Parathyroid adenoma (tissue), 2 donors: ENCODE measurements around the gene ZNF618.
"Not testable (repeated sequence)": the region's sequence is repeated elsewhere in the genome, so short reads cannot be mapped to it uniquely, and the experiment has no call there.

ENCODE experiments used
- H2AFZ ChIP-seq: fragments of 300-600 bp; sonication (generic); one replicate; pipeline ENCODE4 v1.7.0; 2017; ENCODE audit warnings: antibody characterized with exemption, mild to moderate bottlenecking
- H3K27ac ChIP-seq: fragments of 300-600 bp; sonication (generic); one replicate; pipeline ENCODE4 v1.7.0; 2017
- H3K27me3 ChIP-seq: fragments of 300-600 bp; sonication (generic); one replicate; pipeline ENCODE4 v1.7.0; 2017; ENCODE audit warnings: low read length; ENCODE audit not compliant: control insufficient read depth, insufficient read depth
- H3K36me3 ChIP-seq: fragments of 300-600 bp; sonication (generic); one replicate; pipeline ENCODE4 v1.7.0; 2017; ENCODE audit warnings: low read length; ENCODE audit not compliant: control insufficient read depth, insufficient read depth
- H3K4me1 ChIP-seq: fragments of 300-600 bp; sonication (generic); one replicate; pipeline ENCODE4 v1.7.0; 2017; ENCODE audit warnings: control low read depth
- H3K4me2 ChIP-seq: fragments of 300-600 bp; sonication (generic); one replicate; pipeline ENCODE4 v1.7.0; 2017; ENCODE audit warnings: low read length
- H3K4me3 ChIP-seq: fragments of 300-600 bp; sonication (generic); one replicate; pipeline ENCODE4 v1.7.0; 2017; ENCODE audit warnings: low read depth, low read length
- H3K79me2 ChIP-seq: fragments of 300-600 bp; sonication (generic); one replicate; pipeline ENCODE4 v1.7.0; 2017; ENCODE audit warnings: control low read depth
- H3K9ac ChIP-seq: fragments of 300-600 bp; sonication (generic); one replicate; pipeline ENCODE4 v1.7.0; 2017; ENCODE audit warnings: mild to moderate bottlenecking
- H3K9me3 ChIP-seq: fragments of 300-600 bp; sonication (generic); one replicate; pipeline ENCODE4 v1.7.0; 2017; ENCODE audit warnings: low read length; ENCODE audit not compliant: control insufficient read depth
- CTCF ChIP-seq: fragments of 300-600 bp; sonication (generic); IDR thresholded peaks from one replicate; pipeline ENCODE4 v1.7.0; 2017; ENCODE audit warnings: antibody characterized with exemption, mild to moderate bottlenecking
- donor health status: primary hyperparathyroidism.

The ZNF618 gene

GRCh38 chr9:114038724-114039313, 162.7 kb downstream of the ZNF618 start:
- H3K36me3 ChIP-seq: no peaks in the 10 kb centered on the region

GRCh38 chr9:114039484-114039883, 163.4 kb downstream of the ZNF618 start:
- H3K36me3 ChIP-seq: no peaks in the 10 kb centered on the region

More at GRCh38 chr9:114038724-114039313, 162.7 kb downstream of the ZNF618 start:
- Histone ChIP-seq H2AFZ (no peak overlapping the region), H3K4me2 (no peak overlapping the region), H3K4me3 (no peak overlapping the region), H3K79me2 (no peaks in the 10 kb centered on the region), H3K9me3 (no peaks in the 10 kb centered on the region), H3K27ac (no peak overlapping the region), H3K9ac (no peak overlapping the region), H3K27me3 (no peaks in the 10 kb centered on the region), H3K4me1 (no peaks in the 10 kb centered on the region)
- TF ChIP-seq CTCF: no peak

GRCh38 chr9:114043660-114044059, 167.6 kb downstream of the ZNF618 start:
- not testable (repeated sequence) for H3K4me1 ChIP-seq, H3K9me3 ChIP-seq, H3K36me3 ChIP-seq, H3K9ac ChIP-seq, H3K4me2 ChIP-seq, H3K27ac ChIP-seq, H2AFZ ChIP-seq, H3K4me3 ChIP-seq, H3K27me3 ChIP-seq, H3K79me2 ChIP-seq

More at GRCh38 chr9:114039484-114039883, 163.4 kb downstream of the ZNF618 start:
- H3K4me1 ChIP-seq: no peaks in the 10 kb centered on the region
- no peaks in the 10 kb centered on the region for H3K9me3 ChIP-seq
- H3K27me3 ChIP-seq: no peaks in the 10 kb centered on the region
- H3K4me2 ChIP-seq: no peak overlapping the region
- no peak overlapping the region for H3K4me3 ChIP-seq
- H3K79me2 ChIP-seq: no peaks in the 10 kb centered on the region
- no peak for TF ChIP-seq CTCF
- H3K27ac ChIP-seq: no peak overlapping the region
- H3K9ac ChIP-seq: no peak overlapping the region
- no peak overlapping the region for H2AFZ ChIP-seq

- H3K27me3 ChIP-seq: no peaks in the 10 kb centered on the region
- no peaks in the 10 kb centered on the region for H3K4me1 ChIP-seq
- H3K9me3 ChIP-seq: no peaks in the 10 kb centered on the region
- H3K36me3 ChIP-seq: no peaks in the 10 kb centered on the region
- no peak overlapping the region for H3K4me2 ChIP-seq
- TF ChIP-seq CTCF: no peak
- H3K27ac ChIP-seq: no peak overlapping the region
- H2AFZ ChIP-seq: no peak overlapping the region
- H3K79me2 ChIP-seq: no peaks in the 10 kb centered on the region
- H3K9ac ChIP-seq: no peak overlapping the region
- no peak overlapping the region for H3K4me3 ChIP-seq
These were observed 170.2 kb downstream of the ZNF618 start for GRCh38 chr9:114046237-114046755.

GRCh38 chr9:114046875-114047274, 170.8 kb downstream of the ZNF618 start:
- Histone ChIP-seq H3K9ac (no peak overlapping the region), H3K4me1 (no peaks in the 10 kb centered on the region), H3K4me2 (no peak overlapping the region), H2AFZ (no peak overlapping the region), H3K27me3 (no peaks in the 10 kb centered on the region), H3K36me3 (no peaks in the 10 kb centered on the region), H3K79me2 (no peaks in the 10 kb centered on the region), H3K4me3 (no peak overlapping the region), H3K9me3 (no peaks in the 10 kb centered on the region), H3K27ac (no peak overlapping the region)
- TF ChIP-seq CTCF: no peak
